Measurements from ENCODE around the gene CNOT4. TPM values are rescaled to one million over a fixed set of nuclear protein-coding genes. Genes with fewer than 3 reads are reported as not detected.

The CNOT4 gene
- total RNA-seq, 3 donors from 2014 or later = 21.6 to 31.6 (median 22.2) TPM

- Histone ChIP-seq H3K4me1 (peaks cover 0 to 6% of the 10 kb centered on the region in 2 donors), H3K9me3 (no peaks in the 10 kb centered on the region), H3K4me3 (no peak overlapping the region), H3K27ac (no peak overlapping the region), H3K36me3 (no peaks in the 10 kb centered on the region), H3K27me3 (no peaks in the 10 kb centered on the region)
- no peak for DNase-seq (ENCODE audit: low spot score in 2 of 2)
- intact Hi-C loops (cut with DNase I; ENCODE audit: low total_unique reads) = no loop called here
- TF ChIP-seq POLR2A (IDR thresholded peaks at IDR 0.05) (no peak), POLR2AphosphoS5 (IDR thresholded peaks at IDR 0.05) (no peak)
- TF ChIP-seq, protein P1, sequence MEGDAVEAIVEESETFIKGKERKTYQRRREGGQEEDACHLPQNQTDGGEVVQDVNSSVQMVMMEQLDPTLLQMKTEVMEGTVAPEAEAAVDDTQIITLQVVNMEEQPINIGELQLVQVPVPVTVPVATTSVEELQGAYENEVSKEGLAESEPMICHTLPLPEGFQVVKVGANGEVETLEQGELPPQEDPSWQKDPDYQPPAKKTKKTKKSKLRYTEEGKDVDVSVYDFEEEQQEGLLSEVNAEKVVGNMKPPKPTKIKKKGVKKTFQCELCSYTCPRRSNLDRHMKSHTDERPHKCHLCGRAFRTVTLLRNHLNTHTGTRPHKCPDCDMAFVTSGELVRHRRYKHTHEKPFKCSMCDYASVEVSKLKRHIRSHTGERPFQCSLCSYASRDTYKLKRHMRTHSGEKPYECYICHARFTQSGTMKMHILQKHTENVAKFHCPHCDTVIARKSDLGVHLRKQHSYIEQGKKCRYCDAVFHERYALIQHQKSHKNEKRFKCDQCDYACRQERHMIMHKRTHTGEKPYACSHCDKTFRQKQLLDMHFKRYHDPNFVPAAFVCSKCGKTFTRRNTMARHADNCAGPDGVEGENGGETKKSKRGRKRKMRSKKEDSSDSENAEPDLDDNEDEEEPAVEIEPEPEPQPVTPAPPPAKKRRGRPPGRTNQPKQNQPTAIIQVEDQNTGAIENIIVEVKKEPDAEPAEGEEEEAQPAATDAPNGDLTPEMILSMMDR (IDR thresholded peaks at IDR 0.05) = no peak
These were observed 193.1 kb downstream of the CNOT4 start for GRCh38 chr7:135316648-135317313.

- intact Hi-C loops (cut with DNase I; ENCODE audit: low total_unique reads) = no loop called here
- H3K9me3 ChIP-seq = no peaks in the 10 kb centered on the region
- no peak overlapping the region for H3K27ac ChIP-seq
- no peaks in the 10 kb centered on the region for H3K36me3 ChIP-seq
- H3K4me3 ChIP-seq = no peak overlapping the region
- DNase-seq (ENCODE audit: low spot score in 2 of 2) = no peak
- no peaks in the 10 kb centered on the region for H3K4me1 ChIP-seq
- H3K27me3 ChIP-seq = no peaks in the 10 kb centered on the region
- TF ChIP-seq POLR2AphosphoS5 (IDR thresholded peaks at IDR 0.05) = no peak
- no peak for TF ChIP-seq POLR2A (IDR thresholded peaks at IDR 0.05)
- TF ChIP-seq, protein P1 (IDR thresholded peaks at IDR 0.05) = no peak
These were observed 195.9 kb downstream of the CNOT4 start for GRCh38 chr7:135313971-135314370.

Other genes starting within 250 kb of the CNOT4 start
- gene NUP205, start 47.8 kb upstream of the CNOT4 start, total RNA-seq = 10 to 100 TPM; 22.6 to 49.6 (median 44.6) TPM
- gene STMP1, start 152.4 kb upstream of the CNOT4 start, total RNA-seq = 10 to 100 TPM; 13.9 to 27.2 (median 18.4) TPM
- gene SLC13A4, start 218.1 kb upstream of the CNOT4 start, total RNA-seq = under 1 TPM in 2 of 3 donors, not detected in 1; 0.29 to 0.32 TPM
- gene FAM180A, start 238.7 kb upstream of the CNOT4 start, total RNA-seq = 10 to 100 TPM in 1 of 3 donors, 1 to 10 TPM in 2; 5.2 to 11.9 (median 9.1) TPM

Measured in breast epithelium (tissue), 4 donors.